22Rv1 (cell line): ENCODE measurements around the gene BCKDHB.
A peak's percentile ranks its signal among the peaks of the same experiment; 100 is the strongest.
"Not testable (repeated sequence)": the region's sequence is repeated elsewhere in the genome, so short reads cannot be mapped to it uniquely, and the experiment has no call there.

Experiments
- H3K27ac ChIP-seq: fragments of 450-650 bp; 2 replicates; pipeline ENCODE4 v1.5.1; 2017
- ZFX ChIP-seq: fragments of 450-650 bp; IDR thresholded peaks from 2 replicates; pipeline ENCODE4 v1.6.1; 2017; ENCODE audit warnings: antibody characterized with exemption, borderline replicate concordance
- TF ChIP-seq, protein P1 (sequence below): fragments of 450-650 bp; IDR thresholded peaks from 2 replicates; pipeline ENCODE4 v1.5.1; 2017; ENCODE audit warnings: mild to moderate bottlenecking

Gene BCKDHB

DNA sequence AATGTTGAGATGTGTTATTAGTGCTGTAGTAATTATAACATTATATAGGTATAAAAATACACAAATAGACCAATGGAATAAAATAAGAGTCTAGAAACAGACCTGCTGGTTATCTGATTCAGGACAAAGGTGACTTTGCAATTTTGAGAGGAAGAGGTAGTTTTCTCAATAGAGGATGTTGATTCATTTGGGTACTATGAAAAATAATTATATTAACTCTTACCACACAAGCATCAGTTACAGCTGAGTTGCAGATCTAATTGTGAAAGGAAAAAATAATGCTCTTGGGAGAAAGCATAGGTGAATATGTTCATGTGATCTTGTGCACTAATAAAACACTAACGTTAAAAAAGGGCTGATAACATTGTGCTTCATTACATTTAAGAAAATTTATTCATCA is 103.0 kb downstream of the BCKDHB start:
- TF ChIP-seq ZFX, result no peak
- TF ChIP-seq, protein P1, sequence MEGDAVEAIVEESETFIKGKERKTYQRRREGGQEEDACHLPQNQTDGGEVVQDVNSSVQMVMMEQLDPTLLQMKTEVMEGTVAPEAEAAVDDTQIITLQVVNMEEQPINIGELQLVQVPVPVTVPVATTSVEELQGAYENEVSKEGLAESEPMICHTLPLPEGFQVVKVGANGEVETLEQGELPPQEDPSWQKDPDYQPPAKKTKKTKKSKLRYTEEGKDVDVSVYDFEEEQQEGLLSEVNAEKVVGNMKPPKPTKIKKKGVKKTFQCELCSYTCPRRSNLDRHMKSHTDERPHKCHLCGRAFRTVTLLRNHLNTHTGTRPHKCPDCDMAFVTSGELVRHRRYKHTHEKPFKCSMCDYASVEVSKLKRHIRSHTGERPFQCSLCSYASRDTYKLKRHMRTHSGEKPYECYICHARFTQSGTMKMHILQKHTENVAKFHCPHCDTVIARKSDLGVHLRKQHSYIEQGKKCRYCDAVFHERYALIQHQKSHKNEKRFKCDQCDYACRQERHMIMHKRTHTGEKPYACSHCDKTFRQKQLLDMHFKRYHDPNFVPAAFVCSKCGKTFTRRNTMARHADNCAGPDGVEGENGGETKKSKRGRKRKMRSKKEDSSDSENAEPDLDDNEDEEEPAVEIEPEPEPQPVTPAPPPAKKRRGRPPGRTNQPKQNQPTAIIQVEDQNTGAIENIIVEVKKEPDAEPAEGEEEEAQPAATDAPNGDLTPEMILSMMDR, result no peak
- no peak overlapping the region for H3K27ac ChIP-seq

DNA sequence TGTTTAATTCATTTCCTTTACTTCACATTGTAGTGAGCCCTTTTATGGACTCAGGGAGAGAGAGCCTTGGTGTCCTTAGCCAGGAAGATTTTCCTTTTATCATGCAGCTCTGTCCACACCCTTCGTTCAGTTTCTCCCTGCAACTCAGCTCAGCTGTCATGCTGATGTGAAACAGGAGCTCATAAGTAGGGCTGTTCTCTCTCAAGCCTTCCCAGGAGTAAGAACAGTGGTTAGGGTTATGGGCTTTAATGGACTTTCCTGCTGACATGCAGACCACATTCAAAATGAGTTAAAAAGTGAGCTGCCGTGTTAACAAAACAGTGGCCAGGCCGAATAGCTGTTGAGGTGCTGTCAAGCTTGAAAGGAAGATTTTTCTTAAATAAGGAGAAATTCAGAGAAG is 104.1 kb downstream of the BCKDHB start:
- TF ChIP-seq, protein P1, result no peak
- no peak for TF ChIP-seq ZFX

DNA sequence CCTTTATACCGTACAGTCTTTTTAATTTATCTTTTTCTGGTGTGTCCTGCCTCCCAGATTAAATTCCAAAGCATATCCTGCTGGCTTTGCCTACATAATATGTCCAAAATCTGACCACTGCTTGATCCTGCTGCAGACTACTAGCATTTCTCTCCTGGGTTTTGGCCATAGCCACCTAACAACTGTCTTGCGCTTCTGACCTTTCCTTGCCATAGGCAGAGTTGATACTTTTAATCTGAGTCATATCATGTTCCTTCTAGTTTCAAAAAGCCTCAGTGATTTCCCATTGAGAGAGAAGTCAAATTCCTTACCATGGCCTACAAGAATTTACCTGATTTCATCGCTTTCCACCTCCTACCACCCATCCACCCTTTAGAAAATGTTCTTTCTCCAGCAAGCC is 104.8 kb downstream of the BCKDHB start:
- TF ChIP-seq, protein P1, result no peak
- TF ChIP-seq ZFX, result no peak
- no peak overlapping the region for H3K27ac ChIP-seq

More for the DNA sequence above, 104.1 kb downstream of the BCKDHB start:
- no peak overlapping the region for H3K27ac ChIP-seq

DNA sequence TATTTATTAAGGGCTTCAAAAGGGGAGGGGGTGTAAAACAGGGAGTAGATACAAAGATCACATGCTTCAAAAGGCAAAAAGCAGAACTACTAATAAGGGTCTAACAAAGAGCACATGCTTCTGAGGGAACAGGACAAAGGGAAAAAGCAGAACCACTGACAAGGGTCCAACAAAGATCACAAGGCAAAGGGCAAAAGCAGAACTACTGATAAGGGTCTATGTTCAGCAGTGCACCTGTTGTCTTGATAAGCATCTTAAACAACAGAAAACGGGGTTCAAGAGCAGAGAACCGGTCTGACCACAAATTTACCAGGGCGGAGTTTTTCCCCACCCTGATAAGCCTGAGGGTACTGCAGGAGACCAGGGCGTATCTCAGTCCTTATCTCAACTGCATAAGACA is 105.4 kb downstream of the BCKDHB start:
- not testable (repeated sequence) for H3K27ac ChIP-seq

DNA sequence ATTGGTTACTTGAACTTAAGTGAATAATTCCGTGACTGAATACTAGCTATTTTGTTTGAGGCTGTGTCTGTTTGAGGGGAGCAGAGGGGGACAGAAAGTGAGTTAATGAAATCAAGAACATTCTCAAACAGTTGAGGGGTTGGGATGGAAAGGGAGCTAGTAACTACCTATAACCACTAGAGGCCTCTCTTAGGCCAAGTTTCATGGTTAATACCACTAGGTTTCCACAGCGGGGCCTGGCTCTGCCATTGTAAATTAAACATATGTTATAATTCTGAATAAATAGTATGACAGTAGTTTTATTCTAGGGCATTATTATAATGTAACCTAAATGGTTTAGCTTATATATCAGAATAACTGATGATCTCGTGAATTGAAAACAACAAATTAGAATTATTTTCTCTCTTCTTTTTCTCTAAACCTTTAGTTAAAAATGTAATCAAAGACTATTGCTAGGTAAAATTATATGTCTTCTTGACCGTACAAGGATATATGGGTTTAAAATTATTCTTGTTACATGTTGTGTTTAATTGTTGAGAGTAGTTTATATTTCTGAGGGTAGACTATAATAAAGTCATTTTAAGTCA is 108.1 kb downstream of the BCKDHB start:
- no peak for TF ChIP-seq ZFX
- TF ChIP-seq, protein P1, result peak; percentile 87
- H3K27ac ChIP-seq, result no peak overlapping the region

DNA sequence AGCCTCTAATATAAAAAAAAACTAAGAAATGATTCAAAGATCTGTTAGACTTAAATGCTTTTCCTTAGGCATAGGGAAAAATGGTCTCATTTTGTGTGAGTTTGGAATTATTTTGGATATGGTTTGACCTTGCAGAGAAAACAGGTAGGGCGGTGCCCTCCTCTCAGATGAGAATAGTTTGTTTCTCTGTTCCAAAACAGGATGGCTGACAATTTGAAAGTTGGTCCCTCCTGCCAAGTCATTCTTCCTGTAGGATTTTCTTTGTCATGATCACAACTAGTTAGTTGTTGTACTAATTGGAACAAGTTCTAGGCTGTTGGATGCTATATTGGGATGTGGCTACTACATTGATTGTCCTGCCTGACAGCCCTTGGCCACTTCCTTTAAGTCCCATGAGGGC is 108.6 kb downstream of the BCKDHB start:
- TF ChIP-seq, protein P1, result no peak
- TF ChIP-seq ZFX, result no peak
- H3K27ac ChIP-seq, result no peak overlapping the region

DNA sequence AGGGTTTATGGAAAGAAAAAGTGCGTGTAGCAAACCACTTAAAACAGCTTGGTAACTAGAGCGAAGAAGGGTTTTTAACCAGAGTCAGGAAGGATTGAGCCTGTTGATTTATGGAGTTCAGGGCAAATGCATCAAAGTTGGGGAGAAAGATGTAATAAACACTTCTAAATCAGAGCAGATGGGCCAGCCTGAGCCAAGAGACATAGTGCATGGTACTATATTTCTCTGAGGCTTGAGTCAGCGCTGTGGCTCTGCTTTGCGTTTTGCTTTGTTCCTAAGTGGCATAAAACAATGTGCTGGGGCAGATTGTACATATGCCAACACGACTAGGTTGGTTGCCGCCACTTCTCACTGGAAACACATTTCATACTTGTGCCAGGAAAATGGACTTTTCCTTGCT is 111.3 kb downstream of the BCKDHB start:
- TF ChIP-seq, protein P1, result no peak
- TF ChIP-seq ZFX, result no peak
- no peak overlapping the region for H3K27ac ChIP-seq

DNA sequence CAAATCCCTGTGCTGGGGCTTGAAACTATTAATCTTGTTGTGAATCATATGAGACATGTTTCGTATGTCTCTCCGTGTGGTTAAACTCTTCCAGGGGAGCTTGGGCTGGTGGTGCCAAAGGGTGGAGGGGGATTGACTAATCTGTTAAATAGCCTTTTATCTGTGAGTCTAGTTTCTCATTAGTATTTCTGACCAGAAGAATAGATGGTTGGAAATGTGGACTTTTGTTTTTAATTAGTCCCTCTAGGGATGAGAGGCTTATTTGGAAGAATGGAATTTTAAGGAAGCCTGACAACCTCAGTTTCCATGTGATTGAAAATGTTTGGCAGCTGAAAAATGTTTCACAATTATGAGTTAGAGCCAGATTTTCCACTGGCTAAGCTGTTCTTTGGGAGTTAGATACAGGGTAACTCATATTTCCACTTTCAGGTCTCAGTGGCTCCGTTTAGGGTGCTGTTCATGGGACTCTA is 117.3 kb downstream of the BCKDHB start:
- H3K27ac ChIP-seq, result no peak overlapping the region
- TF ChIP-seq, protein P1, result no peak
- no peak for TF ChIP-seq ZFX
